ENCODE results near the gene PACRG.

The PACRG gene

GRCh38 chr6:163261361-163261760, 533.6 kb downstream of the PACRG start:
- TF ChIP-seq, protein P1, sequence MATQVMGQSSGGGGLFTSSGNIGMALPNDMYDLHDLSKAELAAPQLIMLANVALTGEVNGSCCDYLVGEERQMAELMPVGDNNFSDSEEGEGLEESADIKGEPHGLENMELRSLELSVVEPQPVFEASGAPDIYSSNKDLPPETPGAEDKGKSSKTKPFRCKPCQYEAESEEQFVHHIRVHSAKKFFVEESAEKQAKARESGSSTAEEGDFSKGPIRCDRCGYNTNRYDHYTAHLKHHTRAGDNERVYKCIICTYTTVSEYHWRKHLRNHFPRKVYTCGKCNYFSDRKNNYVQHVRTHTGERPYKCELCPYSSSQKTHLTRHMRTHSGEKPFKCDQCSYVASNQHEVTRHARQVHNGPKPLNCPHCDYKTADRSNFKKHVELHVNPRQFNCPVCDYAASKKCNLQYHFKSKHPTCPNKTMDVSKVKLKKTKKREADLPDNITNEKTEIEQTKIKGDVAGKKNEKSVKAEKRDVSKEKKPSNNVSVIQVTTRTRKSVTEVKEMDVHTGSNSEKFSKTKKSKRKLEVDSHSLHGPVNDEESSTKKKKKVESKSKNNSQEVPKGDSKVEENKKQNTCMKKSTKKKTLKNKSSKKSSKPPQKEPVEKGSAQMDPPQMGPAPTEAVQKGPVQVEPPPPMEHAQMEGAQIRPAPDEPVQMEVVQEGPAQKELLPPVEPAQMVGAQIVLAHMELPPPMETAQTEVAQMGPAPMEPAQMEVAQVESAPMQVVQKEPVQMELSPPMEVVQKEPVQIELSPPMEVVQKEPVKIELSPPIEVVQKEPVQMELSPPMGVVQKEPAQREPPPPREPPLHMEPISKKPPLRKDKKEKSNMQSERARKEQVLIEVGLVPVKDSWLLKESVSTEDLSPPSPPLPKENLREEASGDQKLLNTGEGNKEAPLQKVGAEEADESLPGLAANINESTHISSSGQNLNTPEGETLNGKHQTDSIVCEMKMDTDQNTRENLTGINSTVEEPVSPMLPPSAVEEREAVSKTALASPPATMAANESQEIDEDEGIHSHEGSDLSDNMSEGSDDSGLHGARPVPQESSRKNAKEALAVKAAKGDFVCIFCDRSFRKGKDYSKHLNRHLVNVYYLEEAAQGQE (IDR thresholded peaks at IDR 0.05; ENCODE audit: insufficient read depth in 1 of 2, low read depth in 2 of 2, low read length in 2 of 2) = no peak
- TF ChIP-seq SIN3A (IDR thresholded peaks at IDR 0.05; ENCODE audit: borderline replicate concordance, insufficient read depth, low read length) (no peak), POLR2AphosphoS5 (IDR thresholded peaks at IDR 0.05; ENCODE audit: low read depth, low read length) (no peak), FOXP2 (optimal IDR thresholded peaks at IDR 0.05; ENCODE audit: borderline replicate concordance, extremely low read depth, extremely low read length, insufficient read depth) (no peak), TAF1 (IDR thresholded peaks at IDR 0.05; ENCODE audit: borderline replicate concordance, insufficient read depth, low read length) (no peak)

DNA sequence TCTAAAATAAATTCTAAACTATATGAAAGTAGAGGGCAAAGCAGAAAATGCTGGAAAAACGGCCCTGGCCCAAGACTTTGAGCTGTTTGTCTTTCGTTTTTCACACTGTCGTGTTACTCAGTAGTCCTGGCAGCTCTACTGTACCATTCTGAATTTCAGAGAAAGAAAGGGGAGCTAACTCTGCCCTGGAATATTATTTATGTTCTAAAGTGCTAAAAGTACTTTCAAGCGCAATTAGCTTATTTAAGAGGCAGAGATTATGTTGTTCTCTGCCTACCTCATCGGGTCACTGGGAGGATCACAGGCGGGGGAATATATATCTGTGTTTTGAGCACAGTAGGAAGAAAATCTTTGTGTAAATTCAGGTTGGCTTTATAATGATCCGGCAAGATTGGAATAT, 534.3 kb downstream of the PACRG start:
- TF ChIP-seq POLR2AphosphoS5 (IDR thresholded peaks at IDR 0.05; ENCODE audit: low read depth, low read length) = no peak
- TF ChIP-seq TAF1 (IDR thresholded peaks at IDR 0.05; ENCODE audit: borderline replicate concordance, insufficient read depth, low read length) = no peak
- no peak for TF ChIP-seq SIN3A (IDR thresholded peaks at IDR 0.05; ENCODE audit: borderline replicate concordance, insufficient read depth, low read length)

DNA sequence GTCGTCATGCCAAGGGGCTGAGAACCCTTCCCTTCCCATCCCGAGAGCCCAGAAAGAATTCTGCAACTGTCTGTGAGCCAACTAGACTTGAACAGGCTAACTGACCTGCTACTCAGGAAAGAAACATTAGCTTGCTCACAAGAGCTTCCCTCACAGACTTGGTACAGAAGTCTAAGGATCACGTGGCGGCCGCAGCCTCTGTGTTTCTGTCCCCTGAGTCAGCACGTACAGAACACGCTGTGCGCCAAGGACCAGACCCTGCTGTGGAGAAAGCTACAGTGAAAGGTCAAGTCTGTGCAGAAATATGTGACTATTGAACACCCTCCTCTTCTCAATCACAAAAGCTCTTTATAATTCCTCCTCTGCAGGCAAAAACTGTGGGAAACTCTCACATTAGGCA, 535.4 kb downstream of the PACRG start:
- TF ChIP-seq FOXP2 (optimal IDR thresholded peaks at IDR 0.05; ENCODE audit: borderline replicate concordance, extremely low read depth, extremely low read length, insufficient read depth) = no peak

DNA sequence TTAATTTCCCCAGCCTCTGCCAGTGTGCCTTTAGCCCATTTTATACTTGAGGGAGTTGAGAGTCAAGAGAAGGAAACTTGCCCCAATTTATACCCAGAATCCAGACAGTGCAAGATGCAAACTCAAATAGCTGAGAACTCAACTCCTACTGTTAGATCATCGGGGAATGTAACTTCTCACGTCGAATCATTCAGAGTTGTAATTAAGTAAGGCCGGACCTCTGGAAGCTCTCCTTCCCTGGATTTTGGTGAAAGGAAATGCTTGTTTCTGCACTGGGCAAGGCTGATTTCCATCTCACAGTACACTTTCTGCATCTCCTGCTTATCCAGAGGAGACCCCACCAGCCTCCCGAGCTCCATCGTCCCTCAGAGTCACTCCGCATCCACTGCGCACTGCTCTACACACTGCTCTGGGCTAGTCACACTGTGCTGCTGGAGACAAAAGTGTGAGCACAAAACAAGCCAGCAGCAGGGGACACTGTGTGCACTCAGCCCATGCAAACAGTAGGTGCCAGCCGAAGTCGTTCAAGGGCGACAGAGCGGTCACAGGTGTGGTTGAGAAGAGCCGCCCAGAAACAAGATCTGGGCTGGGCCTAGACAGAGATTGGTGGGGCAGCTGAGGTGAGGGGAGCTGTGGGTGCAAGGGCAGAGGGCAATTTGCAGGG, 536.4 kb downstream of the PACRG start:
- no peak for TF ChIP-seq SIN3A (IDR thresholded peaks at IDR 0.05; ENCODE audit: borderline replicate concordance, insufficient read depth, low read length)
- TF ChIP-seq FOXP2 (optimal IDR thresholded peaks at IDR 0.05; ENCODE audit: borderline replicate concordance, extremely low read depth, extremely low read length, insufficient read depth) = no peak
- TF ChIP-seq, protein P1 (IDR thresholded peaks at IDR 0.05; ENCODE audit: insufficient read depth in 1 of 2, low read depth in 2 of 2, low read length in 2 of 2) = no peak
- no peak for TF ChIP-seq TAF1 (IDR thresholded peaks at IDR 0.05; ENCODE audit: borderline replicate concordance, insufficient read depth, low read length)
- TF ChIP-seq POLR2AphosphoS5 (IDR thresholded peaks at IDR 0.05; ENCODE audit: low read depth, low read length) = no peak

GRCh38 chr6:163264662-163265035, 536.9 kb downstream of the PACRG start:
- TF ChIP-seq SIN3A (IDR thresholded peaks at IDR 0.05; ENCODE audit: borderline replicate concordance, insufficient read depth, low read length) (no peak), TAF1 (IDR thresholded peaks at IDR 0.05; ENCODE audit: borderline replicate concordance, insufficient read depth, low read length) (no peak), FOXP2 (optimal IDR thresholded peaks at IDR 0.05; ENCODE audit: borderline replicate concordance, extremely low read depth, extremely low read length, insufficient read depth) (no peak), POLR2AphosphoS5 (IDR thresholded peaks at IDR 0.05; ENCODE audit: low read depth, low read length) (no peak)
- TF ChIP-seq, protein P1 (IDR thresholded peaks at IDR 0.05; ENCODE audit: insufficient read depth in 1 of 2, low read depth in 2 of 2, low read length in 2 of 2) = no peak

DNA sequence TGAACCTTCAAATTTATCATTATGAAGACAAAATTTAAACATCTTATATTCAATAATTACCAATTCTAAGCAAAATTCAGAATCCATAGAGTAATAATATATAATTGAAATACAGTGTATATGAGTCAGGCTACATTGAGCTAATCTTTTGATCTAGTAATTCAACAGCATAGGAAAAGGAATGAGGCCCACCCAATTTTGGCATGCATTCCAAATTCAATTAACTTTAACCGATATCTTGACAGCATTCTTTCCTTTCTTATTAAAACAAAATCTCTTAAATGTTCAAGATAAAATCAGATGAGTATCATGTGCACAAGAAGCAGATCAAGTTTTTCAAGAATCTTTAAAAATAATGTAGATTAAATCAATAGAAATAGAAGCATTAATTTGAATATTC, 553.9 kb downstream of the PACRG start:
- TF ChIP-seq SIN3A (IDR thresholded peaks at IDR 0.05; ENCODE audit: borderline replicate concordance, insufficient read depth, low read length) (no peak), TAF1 (IDR thresholded peaks at IDR 0.05; ENCODE audit: borderline replicate concordance, insufficient read depth, low read length) (no peak), FOXP2 (optimal IDR thresholded peaks at IDR 0.05; ENCODE audit: borderline replicate concordance, extremely low read depth, extremely low read length, insufficient read depth) (no peak), POLR2AphosphoS5 (IDR thresholded peaks at IDR 0.05; ENCODE audit: low read depth, low read length) (no peak)
- TF ChIP-seq, protein P1 (IDR thresholded peaks at IDR 0.05; ENCODE audit: insufficient read depth in 1 of 2, low read depth in 2 of 2, low read length in 2 of 2) = no peak
